ENCODE results near the gene ZNF398.

ZNF398 gene

GRCh38 chr7:149147072-149147751, at the start of gene ZNF398:
Gene ZNF398, plus strand, starts transcription at chr7:149147453. Its CDS starts 290 bp downstream, at chr7:149147743.
- no peaks in the 10 kb centered on the region for H3K27me3 ChIP-seq (ENCODE audit: low read depth, low read length)
- no peaks in the 10 kb centered on the region for H3K36me3 ChIP-seq (ENCODE audit: control insufficient read depth in 1 of 2, insufficient read depth in 2 of 2, low read length in 2 of 2)
- peaks cover 0 to 5% of the 10 kb centered on the region in 2 donors for H3K4me1 ChIP-seq (ENCODE audit: control insufficient read depth in 1 of 2, insufficient read depth in 2 of 2, low read length in 2 of 2)
- H3K4me3 ChIP-seq (ENCODE audit: low read depth in 1 of 2, low read length in 2 of 2), result peak within 1 kb of the TSS; percentile 79 to 87
- H3K9me3 ChIP-seq (ENCODE audit: control insufficient read depth in 1 of 2, low read length in 2 of 2), result no peaks in the 10 kb centered on the region
- peak within 1 kb of the TSS; percentile 73 for H3K27ac ChIP-seq (ENCODE audit: low read length)

- H3K9me3 ChIP-seq (ENCODE audit: control insufficient read depth in 1 of 2, low read length in 2 of 2), result no peaks in the 10 kb centered on the region
- H3K27me3 ChIP-seq (ENCODE audit: low read depth, low read length), result no peaks in the 10 kb centered on the region
- H3K36me3 ChIP-seq (ENCODE audit: control insufficient read depth in 1 of 2, insufficient read depth in 2 of 2, low read length in 2 of 2), result peaks cover 0 to 5% of the 10 kb centered on the region in 2 donors
- no peak overlapping the region for H3K4me3 ChIP-seq (ENCODE audit: low read depth in 1 of 2, low read length in 2 of 2)
- no peak overlapping the region for H3K27ac ChIP-seq (ENCODE audit: low read length)
- no peaks in the 10 kb centered on the region for H3K4me1 ChIP-seq (ENCODE audit: control insufficient read depth in 1 of 2, insufficient read depth in 2 of 2, low read length in 2 of 2)
Observed at GRCh38 chr7:149099058-149099457, 48.2 kb upstream of the ZNF398 start.

GRCh38 chr7:149100821-149101220, 46.4 kb upstream of the ZNF398 start:
- Histone ChIP-seq H3K9me3 (ENCODE audit: control insufficient read depth in 1 of 2, low read length in 2 of 2) (no peaks in the 10 kb centered on the region), H3K27ac (ENCODE audit: low read length) (no peak overlapping the region), H3K27me3 (ENCODE audit: low read depth, low read length) (no peaks in the 10 kb centered on the region), H3K36me3 (ENCODE audit: control insufficient read depth in 1 of 2, insufficient read depth in 2 of 2, low read length in 2 of 2) (peaks cover 0 to 16% of the 10 kb centered on the region in 2 donors), H3K4me1 (ENCODE audit: control insufficient read depth in 1 of 2, insufficient read depth in 2 of 2, low read length in 2 of 2) (no peaks in the 10 kb centered on the region), H3K4me3 (ENCODE audit: low read depth in 1 of 2, low read length in 2 of 2) (no peak overlapping the region)

GRCh38 chr7:149102666-149103065, 44.6 kb upstream of the ZNF398 start:
- no peak overlapping the region for H3K4me3 ChIP-seq (ENCODE audit: low read depth in 1 of 2, low read length in 2 of 2)
- H3K9me3 ChIP-seq (ENCODE audit: control insufficient read depth in 1 of 2, low read length in 2 of 2), result no peaks in the 10 kb centered on the region
- no peaks in the 10 kb centered on the region for H3K27me3 ChIP-seq (ENCODE audit: low read depth, low read length)
- H3K36me3 ChIP-seq (ENCODE audit: control insufficient read depth in 1 of 2, insufficient read depth in 2 of 2, low read length in 2 of 2), result peaks cover 0 to 16% of the 10 kb centered on the region in 2 donors
- H3K27ac ChIP-seq (ENCODE audit: low read length), result no peak overlapping the region
- H3K4me1 ChIP-seq (ENCODE audit: control insufficient read depth in 1 of 2, insufficient read depth in 2 of 2, low read length in 2 of 2), result no peaks in the 10 kb centered on the region

GRCh38 chr7:149103424-149103823, 43.8 kb upstream of the ZNF398 start:
- Histone ChIP-seq H3K27me3 (ENCODE audit: low read depth, low read length) (no peaks in the 10 kb centered on the region), H3K27ac (ENCODE audit: low read length) (no peak overlapping the region), H3K4me1 (ENCODE audit: control insufficient read depth in 1 of 2, insufficient read depth in 2 of 2, low read length in 2 of 2) (no peaks in the 10 kb centered on the region), H3K36me3 (ENCODE audit: control insufficient read depth in 1 of 2, insufficient read depth in 2 of 2, low read length in 2 of 2) (peaks cover 0 to 16% of the 10 kb centered on the region in 2 donors), H3K4me3 (ENCODE audit: low read depth in 1 of 2, low read length in 2 of 2) (no peak overlapping the region), H3K9me3 (ENCODE audit: control insufficient read depth in 1 of 2, low read length in 2 of 2) (no peaks in the 10 kb centered on the region)

- Histone ChIP-seq H3K4me3 (ENCODE audit: low read depth in 1 of 2, low read length in 2 of 2) (no peak overlapping the region), H3K27ac (ENCODE audit: low read length) (no peak overlapping the region), H3K27me3 (ENCODE audit: low read depth, low read length) (no peaks in the 10 kb centered on the region), H3K4me1 (ENCODE audit: control insufficient read depth in 1 of 2, insufficient read depth in 2 of 2, low read length in 2 of 2) (no peaks in the 10 kb centered on the region), H3K36me3 (ENCODE audit: control insufficient read depth in 1 of 2, insufficient read depth in 2 of 2, low read length in 2 of 2) (peaks cover 0 to 16% of the 10 kb centered on the region in 2 donors), H3K9me3 (ENCODE audit: control insufficient read depth in 1 of 2, low read length in 2 of 2) (no peaks in the 10 kb centered on the region)
Observed at GRCh38 chr7:149104214-149104613, 43.0 kb upstream of the ZNF398 start.

GRCh38 chr7:149104749-149105148, 42.5 kb upstream of the ZNF398 start:
- peaks cover 0 to 16% of the 10 kb centered on the region in 2 donors for H3K36me3 ChIP-seq (ENCODE audit: control insufficient read depth in 1 of 2, insufficient read depth in 2 of 2, low read length in 2 of 2)
- no peaks in the 10 kb centered on the region for H3K9me3 ChIP-seq (ENCODE audit: control insufficient read depth in 1 of 2, low read length in 2 of 2)
- H3K4me1 ChIP-seq (ENCODE audit: control insufficient read depth in 1 of 2, insufficient read depth in 2 of 2, low read length in 2 of 2), result no peaks in the 10 kb centered on the region
- no peak overlapping the region for H3K27ac ChIP-seq (ENCODE audit: low read length)
- H3K4me3 ChIP-seq (ENCODE audit: low read depth in 1 of 2, low read length in 2 of 2), result no peak overlapping the region
- H3K27me3 ChIP-seq (ENCODE audit: low read depth, low read length), result no peaks in the 10 kb centered on the region

- no peaks in the 10 kb centered on the region for H3K9me3 ChIP-seq (ENCODE audit: control insufficient read depth in 1 of 2, low read length in 2 of 2)
- H3K27ac ChIP-seq (ENCODE audit: low read length), result no peak overlapping the region
- no peaks in the 10 kb centered on the region for H3K4me1 ChIP-seq (ENCODE audit: control insufficient read depth in 1 of 2, insufficient read depth in 2 of 2, low read length in 2 of 2)
- no peaks in the 10 kb centered on the region for H3K27me3 ChIP-seq (ENCODE audit: low read depth, low read length)
- no peak overlapping the region for H3K4me3 ChIP-seq (ENCODE audit: low read depth in 1 of 2, low read length in 2 of 2)
- peaks cover 0 to 1% of the 10 kb centered on the region in 2 donors for H3K36me3 ChIP-seq (ENCODE audit: control insufficient read depth in 1 of 2, insufficient read depth in 2 of 2, low read length in 2 of 2)
Observed at GRCh38 chr7:149109969-149110368, 37.3 kb upstream of the ZNF398 start.

GRCh38 chr7:149125189-149125862, 21.9 kb upstream of the ZNF398 start:
- Histone ChIP-seq H3K27ac (ENCODE audit: low read length) (peak overlapping the region; percentile 91), H3K4me1 (ENCODE audit: control insufficient read depth in 1 of 2, insufficient read depth in 2 of 2, low read length in 2 of 2) (peaks cover 0 to 14% of the 10 kb centered on the region in 2 donors), H3K9me3 (ENCODE audit: control insufficient read depth in 1 of 2, low read length in 2 of 2) (no peaks in the 10 kb centered on the region), H3K36me3 (ENCODE audit: control insufficient read depth in 1 of 2, insufficient read depth in 2 of 2, low read length in 2 of 2) (peaks cover 0 to 3% of the 10 kb centered on the region in 2 donors), H3K4me3 (ENCODE audit: low read depth in 1 of 2, low read length in 2 of 2) (peak overlapping the region; percentile 90 to 95), H3K27me3 (ENCODE audit: low read depth, low read length) (no peaks in the 10 kb centered on the region)

- H3K4me1 ChIP-seq (ENCODE audit: control insufficient read depth in 1 of 2, insufficient read depth in 2 of 2, low read length in 2 of 2), result peaks cover 0 to 14% of the 10 kb centered on the region in 2 donors
- H3K9me3 ChIP-seq (ENCODE audit: control insufficient read depth in 1 of 2, low read length in 2 of 2), result no peaks in the 10 kb centered on the region
- no peaks in the 10 kb centered on the region for H3K27me3 ChIP-seq (ENCODE audit: low read depth, low read length)
- peak within 1 kb of the TSS; percentile 91 for H3K27ac ChIP-seq (ENCODE audit: low read length)
- peak within 1 kb of the TSS; percentile 90 to 95 for H3K4me3 ChIP-seq (ENCODE audit: low read depth in 1 of 2, low read length in 2 of 2)
- H3K36me3 ChIP-seq (ENCODE audit: control insufficient read depth in 1 of 2, insufficient read depth in 2 of 2, low read length in 2 of 2), result peaks cover 6 to 9% of the 10 kb centered on the region in 2 donors
Observed at GRCh38 chr7:149125863-149126661, 21.2 kb upstream of the ZNF398 start, which contains the start of gene ZNF425. Gene ZNF425, minus strand, starts transcription at chr7:149126324. Its CDS starts 111 bp downstream, at chr7:149126213.

- H3K4me1 ChIP-seq (ENCODE audit: control insufficient read depth in 1 of 2, insufficient read depth in 2 of 2, low read length in 2 of 2), result peaks cover 0 to 14% of the 10 kb centered on the region in 2 donors
- H3K36me3 ChIP-seq (ENCODE audit: control insufficient read depth in 1 of 2, insufficient read depth in 2 of 2, low read length in 2 of 2), result peaks cover 7 to 9% of the 10 kb centered on the region in 2 donors
- H3K27me3 ChIP-seq (ENCODE audit: low read depth, low read length), result no peaks in the 10 kb centered on the region
- no peaks in the 10 kb centered on the region for H3K9me3 ChIP-seq (ENCODE audit: control insufficient read depth in 1 of 2, low read length in 2 of 2)
- peak overlapping the region; percentile 91 for H3K27ac ChIP-seq (ENCODE audit: low read length)
- peak overlapping the region; percentile 90 to 95 for H3K4me3 ChIP-seq (ENCODE audit: low read depth in 1 of 2, low read length in 2 of 2)
Observed at GRCh38 chr7:149126662-149127266, 20.5 kb upstream of the ZNF398 start.

Measured in muscle layer of duodenum (tissue), 2 donors.